Measurements from ENCODE around the gene FAM90A1. TPM values are rescaled to one million over a fixed set of nuclear protein-coding genes. Genes with fewer than 3 reads are reported as not detected.
"Not testable (repeated sequence)": the region's sequence is repeated elsewhere in the genome, so short reads cannot be mapped to it uniquely, and the experiment has no call there.

Gene FAM90A1
- total RNA-seq, 4 donors from 2014 or later: not detected

GRCh38 chr12:8226355-8226754, 1.1 kb downstream of the FAM90A1 start:
- peaks cover 0 to 3% (median 0%) of the 10 kb centered on the region in 4 donors for H3K4me1 ChIP-seq
- no peaks in the 10 kb centered on the region for H3K36me3 ChIP-seq
- intact Hi-C loops (cut with DNase I; ENCODE audit: low total_unique reads) (no loop called here), in situ Hi-C loops (cut with MboI; ENCODE audit: low pct_ligation_motif_present in 1 of 4, low pct_unique_long_range_greater_than_20kb in 1 of 4, low sequenced_read_pairs in 3 of 4) (loop anchor here in 2 of 4 donors (25.0 kb wide), 1 partner anchor 114 kb away; the partner anchor contains the start of gene CLEC4A (in 2 of the 2))
- H3K27me3 ChIP-seq: no peaks in the 10 kb centered on the region
- WGBS, 2 donors (ENCODE audit: low coverage in 1 of 2): 88 to 94% methylated on average over 1 to 8 of the region's 8 CpGs
- no peak for DNase-seq
- no peak for TF ChIP-seq EP300 (IDR thresholded peaks at IDR 0.05; ENCODE audit: low read depth)
- no peak for TF ChIP-seq POLR2A (IDR thresholded peaks at IDR 0.05)
- no peak for TF ChIP-seq CTCF (IDR thresholded peaks at IDR 0.05)
- TF ChIP-seq POLR2AphosphoS5 (IDR thresholded peaks at IDR 0.05): no peak
- no peak overlapping the region for H3K4me3 ChIP-seq
- no peak overlapping the region for H3K27ac ChIP-seq
- H3K9me3 ChIP-seq: no peaks in the 10 kb centered on the region

- not testable (repeated sequence) for H3K4me3 ChIP-seq
- 90% methylated on average over 9 of the region's 11 CpGs; no CpG with 5 or more reads in 1 of the 2 donors for WGBS, 2 donors (ENCODE audit: low coverage in 1 of 2)
- in situ Hi-C loops (cut with MboI; ENCODE audit: low pct_ligation_motif_present in 1 of 4, low pct_unique_long_range_greater_than_20kb in 1 of 4, low sequenced_read_pairs in 3 of 4): loop anchor here in 2 of 4 donors (25.0 kb wide), 1 partner anchor 112 kb away; the partner anchor contains the start of gene CLEC4A (in 2 of the 2)
These were observed 2.6 kb downstream of the FAM90A1 start for GRCh38 chr12:8224782-8225181.

GRCh38 chr12:8223646-8224045, 3.8 kb downstream of the FAM90A1 start:
- H3K36me3 ChIP-seq; H3K9me3 ChIP-seq; in situ Hi-C loops (cut with MboI; ENCODE audit: low pct_ligation_motif_present in 1 of 4, low pct_unique_long_range_greater_than_20kb in 1 of 4, low sequenced_read_pairs in 3 of 4); DNase-seq; H3K4me1 ChIP-seq; H3K27me3 ChIP-seq; H3K4me3 ChIP-seq; H3K27ac ChIP-seq; intact Hi-C loops (cut with DNase I; ENCODE audit: low total_unique reads): not testable (repeated sequence)
- 81 to 85% methylated on average over 7 to 13 of the region's 13 CpGs for WGBS, 2 donors (ENCODE audit: low coverage in 1 of 2)

More at GRCh38 chr12:8224782-8225181, 2.6 kb downstream of the FAM90A1 start:
- H3K4me1 ChIP-seq; H3K27ac ChIP-seq; H3K9me3 ChIP-seq; intact Hi-C loops (cut with DNase I; ENCODE audit: low total_unique reads); H3K27me3 ChIP-seq; DNase-seq; H3K36me3 ChIP-seq: not testable (repeated sequence)

GRCh38 chr12:8222303-8222702, 5.1 kb downstream of the FAM90A1 start:
- H3K4me1 ChIP-seq; in situ Hi-C loops (cut with MboI; ENCODE audit: low pct_ligation_motif_present in 1 of 4, low pct_unique_long_range_greater_than_20kb in 1 of 4, low sequenced_read_pairs in 3 of 4); H3K9me3 ChIP-seq; H3K4me3 ChIP-seq; H3K36me3 ChIP-seq; H3K27ac ChIP-seq; H3K27me3 ChIP-seq; DNase-seq; intact Hi-C loops (cut with DNase I; ENCODE audit: low total_unique reads): not testable (repeated sequence)
- WGBS, 2 donors (ENCODE audit: low coverage in 1 of 2): 88 to 94% methylated on average over 3 to 16 of the region's 16 CpGs

- H3K36me3 ChIP-seq; H3K9me3 ChIP-seq; H3K4me3 ChIP-seq; DNase-seq; H3K27me3 ChIP-seq; in situ Hi-C loops (cut with MboI; ENCODE audit: low pct_ligation_motif_present in 1 of 4, low pct_unique_long_range_greater_than_20kb in 1 of 4, low sequenced_read_pairs in 3 of 4); H3K27ac ChIP-seq; intact Hi-C loops (cut with DNase I; ENCODE audit: low total_unique reads); H3K4me1 ChIP-seq: not testable (repeated sequence)
- 91% methylated on average over 21 of the region's 21 CpGs; no CpG with 5 or more reads in 1 of the 2 donors for WGBS, 2 donors (ENCODE audit: low coverage in 1 of 2)
These were observed 5.6 kb downstream of the FAM90A1 start for GRCh38 chr12:8221844-8222243.

GRCh38 chr12:8221375-8221774, 6.0 kb downstream of the FAM90A1 start:
- 84 to 88% methylated on average over 8 to 21 of the region's 21 CpGs for WGBS, 2 donors (ENCODE audit: low coverage in 1 of 2)
- H3K4me1 ChIP-seq; H3K4me3 ChIP-seq; DNase-seq; H3K27me3 ChIP-seq; H3K36me3 ChIP-seq; in situ Hi-C loops (cut with MboI; ENCODE audit: low pct_ligation_motif_present in 1 of 4, low pct_unique_long_range_greater_than_20kb in 1 of 4, low sequenced_read_pairs in 3 of 4); H3K9me3 ChIP-seq; intact Hi-C loops (cut with DNase I; ENCODE audit: low total_unique reads); H3K27ac ChIP-seq: not testable (repeated sequence)

- H3K4me3 ChIP-seq; DNase-seq; H3K27me3 ChIP-seq; H3K9me3 ChIP-seq; H3K27ac ChIP-seq; H3K4me1 ChIP-seq; H3K36me3 ChIP-seq; in situ Hi-C loops (cut with MboI; ENCODE audit: low pct_ligation_motif_present in 1 of 4, low pct_unique_long_range_greater_than_20kb in 1 of 4, low sequenced_read_pairs in 3 of 4); intact Hi-C loops (cut with DNase I; ENCODE audit: low total_unique reads): not testable (repeated sequence)
- 84 to 90% methylated on average over 6 to 26 of the region's 26 CpGs for WGBS, 2 donors (ENCODE audit: low coverage in 1 of 2)
These were observed 8.6 kb downstream of the FAM90A1 start for GRCh38 chr12:8218711-8219382.

- H3K27ac ChIP-seq; H3K36me3 ChIP-seq; H3K9me3 ChIP-seq; H3K27me3 ChIP-seq; in situ Hi-C loops (cut with MboI; ENCODE audit: low pct_ligation_motif_present in 1 of 4, low pct_unique_long_range_greater_than_20kb in 1 of 4, low sequenced_read_pairs in 3 of 4); intact Hi-C loops (cut with DNase I; ENCODE audit: low total_unique reads); DNase-seq; H3K4me3 ChIP-seq; H3K4me1 ChIP-seq: not testable (repeated sequence)
- WGBS, 2 donors (ENCODE audit: low coverage in 1 of 2): 91% methylated on average over 1 of the region's 1 CpG; no CpG with 5 or more reads in 1 of the 2 donors
These were observed 29.6 kb downstream of the FAM90A1 start for GRCh38 chr12:8197685-8198308.

- intact Hi-C loops (cut with DNase I; ENCODE audit: low total_unique reads); in situ Hi-C loops (cut with MboI; ENCODE audit: low pct_ligation_motif_present in 1 of 4, low pct_unique_long_range_greater_than_20kb in 1 of 4, low sequenced_read_pairs in 3 of 4): not testable (repeated sequence)
- 83% methylated on average over 2 of the region's 2 CpGs; no CpG with 5 or more reads in 1 of the 2 donors for WGBS, 2 donors (ENCODE audit: low coverage in 1 of 2)
These were observed 39.3 kb downstream of the FAM90A1 start for GRCh38 chr12:8188088-8188487.

More at GRCh38 chr12:8188088-8188487, 39.3 kb downstream of the FAM90A1 start:
- DNase-seq, H3K9me3 ChIP-seq, H3K27me3 ChIP-seq, H3K36me3 ChIP-seq, H3K4me1 ChIP-seq, H3K27ac ChIP-seq, H3K4me3 ChIP-seq: not testable (repeated sequence)

All from transverse colon (tissue), 4 donors.